DMS114 treated with DMSO at 0.1 percent for 48 hours (cell line): Measurements from ENCODE around the gene LIMK1.
"Not testable (repeated sequence)": the region's sequence is repeated elsewhere in the genome, so short reads cannot be mapped to it uniquely, and the experiment has no call there.

ENCODE experiments used
- DNase-seq: peaks from one replicate; lab custom pipeline; 2025; ENCODE audit not compliant: unreplicated experiment; lab: John Stamatoyannopoulos, UW

LIMK1 gene

GRCh38 chr7:74119831-74120230, 36.2 kb downstream of the LIMK1 start:
- no peak for DNase-seq

- DNase-seq, result no peak
Observed at GRCh38 chr7:74121401-74122249, 38.0 kb downstream of the LIMK1 start.

- DNase-seq, result not testable (repeated sequence)
Observed at GRCh38 chr7:74123892-74124291, 40.3 kb downstream of the LIMK1 start.

- no peak for DNase-seq
Observed at GRCh38 chr7:74126220-74126880, 42.7 kb downstream of the LIMK1 start.

- DNase-seq, result no peak
Observed at GRCh38 chr7:74129887-74130286, 46.3 kb downstream of the LIMK1 start.

GRCh38 chr7:74130518-74130917, 46.9 kb downstream of the LIMK1 start:
- DNase-seq, result no peak

GRCh38 chr7:74134117-74134620, 50.6 kb downstream of the LIMK1 start:
- DNase-seq, result no peak

GRCh38 chr7:74138334-74138867, 54.8 kb downstream of the LIMK1 start:
- DNase-seq, result no peak

- no peak for DNase-seq
Observed at GRCh38 chr7:74138945-74139843, 55.6 kb downstream of the LIMK1 start.

GRCh38 chr7:74141705-74142104, 58.1 kb downstream of the LIMK1 start:
- DNase-seq, result no peak

- DNase-seq, result no peak
Observed at GRCh38 chr7:74143383-74143782, 59.8 kb downstream of the LIMK1 start.

- no peak for DNase-seq
Observed at GRCh38 chr7:74148491-74148890, 64.9 kb downstream of the LIMK1 start.

- no peak for DNase-seq
Observed at GRCh38 chr7:74149071-74149470, 65.5 kb downstream of the LIMK1 start.

- DNase-seq, result no peak
Observed at GRCh38 chr7:74149603-74150002, 66.0 kb downstream of the LIMK1 start.

- no peak for DNase-seq
Observed at GRCh38 chr7:74153736-74154135, 70.1 kb downstream of the LIMK1 start.

GRCh38 chr7:74155810-74156395, 72.3 kb downstream of the LIMK1 start:
- DNase-seq, result no peak

GRCh38 chr7:74157605-74158004, 74.0 kb downstream of the LIMK1 start:
- DNase-seq, result no peak

GRCh38 chr7:74164985-74165456, 81.4 kb downstream of the LIMK1 start:
- no peak for DNase-seq

GRCh38 chr7:74165867-74166593, 82.4 kb downstream of the LIMK1 start:
- DNase-seq, result no peak

- not testable (repeated sequence) for DNase-seq
Observed at GRCh38 chr7:74167324-74167723, 83.7 kb downstream of the LIMK1 start.
